Stimulated activated CD4-positive, alpha-beta T cell treated with anti-CD3 and anti-CD28 coated beads, TNF-alpha, amount 100 ng/mL, for 4 hours (primary cell): ENCODE data around the gene GSG1L.
A peak's percentile ranks its signal among the peaks of the same experiment; 100 is the strongest.
"Not testable (repeated sequence)": the region's sequence is repeated elsewhere in the genome, so short reads cannot be mapped to it uniquely, and the experiment has no call there.

ENCODE experiments used
- DNase-seq, 3 experiments: peaks; one replicate each; pipeline ENCODE4 v3.0.0-alpha.2; 2020; ENCODE audit warnings: low read depth in 3 of 3

Gene GSG1L

GRCh38 chr16:27980919-27981700, 82.4 kb downstream of the GSG1L start:
- DNase-seq = no peak

- DNase-seq = no peak
Measured at GRCh38 chr16:27980076-27980775, 83.3 kb downstream of the GSG1L start.

GRCh38 chr16:27979668-27980067, 83.8 kb downstream of the GSG1L start:
- DNase-seq = not testable (repeated sequence)

GRCh38 chr16:27978876-27979275, 84.6 kb downstream of the GSG1L start:
- no peak for DNase-seq

- no peak for DNase-seq
Measured at GRCh38 chr16:27977966-27978365, 85.5 kb downstream of the GSG1L start.

- no peak for DNase-seq
Measured at GRCh38 chr16:27976990-27977389, 86.5 kb downstream of the GSG1L start.

GRCh38 chr16:27974896-27975540, 88.5 kb downstream of the GSG1L start:
- DNase-seq = no peak

- no peak for DNase-seq
Measured at GRCh38 chr16:27973678-27974077, 89.8 kb downstream of the GSG1L start.

- peak in 2 of 3 experiments; percentile 5 to 7 for DNase-seq
Measured at GRCh38 chr16:27972500-27972899, 91.0 kb downstream of the GSG1L start.

GRCh38 chr16:27969574-27969973, 93.9 kb downstream of the GSG1L start:
- no peak for DNase-seq

GRCh38 chr16:27967169-27967568, 96.3 kb downstream of the GSG1L start:
- no peak for DNase-seq

GRCh38 chr16:27966756-27967155, 96.8 kb downstream of the GSG1L start:
- DNase-seq = no peak

- DNase-seq = no peak
Measured at GRCh38 chr16:27965801-27966200, 97.7 kb downstream of the GSG1L start.

GRCh38 chr16:27963471-27963965, 100.0 kb downstream of the GSG1L start:
- DNase-seq = no peak

GRCh38 chr16:27962197-27962596, 101.3 kb downstream of the GSG1L start:
- DNase-seq = no peak

- DNase-seq = no peak
Measured at GRCh38 chr16:27961296-27961620, 102.3 kb downstream of the GSG1L start.

GRCh38 chr16:27960619-27961295, 102.8 kb downstream of the GSG1L start:
- no peak for DNase-seq

- DNase-seq = no peak
Measured at GRCh38 chr16:27959914-27960313, 103.6 kb downstream of the GSG1L start.

GRCh38 chr16:27954191-27954590, 109.3 kb downstream of the GSG1L start:
- no peak for DNase-seq

- no peak for DNase-seq
Measured at GRCh38 chr16:27952811-27953210, 110.7 kb downstream of the GSG1L start.

- no peak for DNase-seq
Measured at GRCh38 chr16:27951489-27952120, 111.9 kb downstream of the GSG1L start.
